OCI-LY7 (cell line): ENCODE measurements around the gene ATRAID. TPM values are rescaled to one million over a fixed set of nuclear protein-coding genes. Genes with fewer than 3 reads are reported as not detected.

ENCODE experiments used
- BruUV-seq: library from RNA; stranded (reverse); fragments of 400-500 nt; replicated peaks from 2 replicates; lab custom pipeline; 2021; lab: Mats Ljungman, UMichigan
- CTCF ChIA-PET: fragments of 300-600 bp; sonication (Branson Sonifier 250); formaldehyde crosslinking; loops from one replicate; lab custom pipeline; 2022; ENCODE audit warnings: antibody characterized with exemption; ENCODE audit not compliant: unreplicated experiment; lab: Charles Lee
- POLR2A ChIA-PET: fragments of 300-600 bp; sonication (Branson Sonifier 250); formaldehyde crosslinking; loops from one replicate; lab custom pipeline; 2022; ENCODE audit warnings: antibody characterized with exemption; lab: Charles Lee
- DNase-seq: peaks from one replicate; pipeline ENCODE4 v3.0.0-alpha.2; 2015; ENCODE audit warnings: low spot score
- H2AFZ ChIP-seq: fragments of 200-600 bp; sonication (generic), shearing (Covaris generic); 2 replicates; pipeline ENCODE4 v1.6.1; 2014; ENCODE audit warnings: mild to moderate bottlenecking, antibody characterized with exemption, low read length, moderate library complexity
- H3K27ac ChIP-seq: fragments of 200-600 bp; sonication (generic); 2 replicates; pipeline ENCODE4 v1.5.1; 2014; ENCODE audit warnings: mixed run types, low read depth, mild to moderate bottlenecking, moderate library complexity, low read length, inconsistent platforms; ENCODE audit not compliant: poor library complexity, severe bottlenecking
- H3K36me3 ChIP-seq: fragments of 200-600 bp; sonication (generic); 2 replicates; pipeline ENCODE4 v1.6.1; 2014; ENCODE audit warnings: mild to moderate bottlenecking, antibody characterized with exemption, low read length, moderate library complexity, mixed read lengths; ENCODE audit not compliant: insufficient read depth
- H3K4me1 ChIP-seq: fragments of 200-600 bp; sonication (generic); 2 replicates; pipeline ENCODE4 v1.5.1; 2014; ENCODE audit warnings: mild to moderate bottlenecking, low read length; ENCODE audit not compliant: insufficient read depth, poor library complexity, severe bottlenecking
- H3K4me2 ChIP-seq: fragments of 200-600 bp; sonication (generic); 2 replicates; pipeline ENCODE4 v1.6.1; 2014; ENCODE audit warnings: mild to moderate bottlenecking, low read length
- H3K4me3 ChIP-seq: fragments of 200-600 bp; sonication (generic); 2 replicates; pipeline ENCODE4 v1.5.1; 2014; ENCODE audit warnings: mild to moderate bottlenecking, low read depth, low read length; ENCODE audit not compliant: poor library complexity, severe bottlenecking
- H3K79me2 ChIP-seq: fragments of 200-600 bp; sonication (generic); 2 replicates; pipeline ENCODE4 v1.6.1; 2016; ENCODE audit warnings: low read depth, mild to moderate bottlenecking, low read length, moderate library complexity, mixed read lengths; ENCODE audit not compliant: insufficient read depth
- H3K9me2 ChIP-seq: fragments of 200-600 bp; sonication (generic); 2 replicates; pipeline ENCODE4 v1.6.1; 2016; ENCODE audit warnings: mild to moderate bottlenecking, low read length, mixed read lengths; ENCODE audit not compliant: insufficient read depth
- H3K9me3 ChIP-seq: fragments of 200-600 bp; sonication (generic); 2 replicates; pipeline ENCODE4 v1.6.1; 2014; ENCODE audit warnings: mild to moderate bottlenecking, mixed run types, low read length, mixed read lengths
- H4K20me1 ChIP-seq: fragments of 200-600 bp; sonication (generic); 2 replicates; pipeline ENCODE4 v1.6.1; 2014; ENCODE audit warnings: mild to moderate bottlenecking, antibody characterized with exemption, low read length, moderate library complexity, mixed read lengths; ENCODE audit not compliant: insufficient read depth
- CTCF ChIP-seq: fragments of 200-600 bp; sonication (generic); conservative IDR thresholded peaks from 2 replicates; pipeline ENCODE4 v1.5.1; 2014; ENCODE audit warnings: mild to moderate bottlenecking, antibody characterized with exemption, low read length, moderate library complexity, mixed read lengths
- EZH2phosphoT487 ChIP-seq: fragments of 200-600 bp; sonication (generic); IDR thresholded peaks from 2 replicates; pipeline ENCODE4 v1.6.1; 2018; ENCODE audit warnings: low read depth, borderline replicate concordance, mild to moderate bottlenecking, mixed run types, antibody characterized with exemption, low read length, moderate library complexity, mixed read lengths
- intact Hi-C: fragments of 100-400 bp; cut with micrococcal nuclease; formaldehyde crosslinking; loops from one replicate; pipeline ENCODE4 v1.10.0; 2022; ENCODE audit not compliant: unreplicated experiment
- total RNA-seq, 2 experiments: library from RNA; depleted of rRNA in 1 of 2; stranded (reverse); fragments of >200 nt in 1 of 2; shearing (Covaris generic) in 1 of 2; gene quantifications; 2 replicates each; pipeline ENCODE4 v1.2.3, GENCODE V29; 2014 to 2022

ATRAID gene
- total RNA-seq, 2 experiments from 2014 or later, result 92.7 to 93.3 TPM

DNA sequence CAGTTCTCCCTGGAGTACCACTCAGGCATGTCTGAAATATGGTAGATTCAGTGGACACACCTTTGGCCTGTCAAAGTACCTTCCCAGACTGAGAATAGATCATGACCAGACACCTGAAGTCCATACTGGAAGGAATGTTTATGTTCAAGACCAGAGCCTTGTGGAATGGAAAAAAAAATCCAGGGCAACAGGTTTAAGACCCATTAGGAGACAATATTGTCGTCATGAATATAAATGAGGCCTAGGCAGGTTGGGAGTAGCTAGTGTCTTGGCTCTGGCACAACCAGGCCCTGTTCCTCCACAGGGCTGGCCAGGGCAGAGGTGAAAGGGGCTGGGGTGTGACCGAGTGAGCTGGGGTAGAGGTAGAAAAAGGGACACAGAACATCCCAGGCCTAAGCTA is 13.2 kb upstream of the ATRAID start:
- H4K20me1 ChIP-seq, result no peaks in the 10 kb centered on the region
- H3K9me3 ChIP-seq, result no peaks in the 10 kb centered on the region
- CTCF ChIA-PET, result no interaction called here
- no peak for TF ChIP-seq CTCF
- no peak for TF ChIP-seq EZH2phosphoT487
- no peaks in the 10 kb centered on the region for H3K9me2 ChIP-seq
- DNase-seq, result no peak
- H2AFZ ChIP-seq, result no peak overlapping the region
- peaks cover 49% of the 10 kb centered on the region for H3K36me3 ChIP-seq
- intact Hi-C loops, result no loop called here
- BruUV-seq, result no TSS peak
- no peaks in the 10 kb centered on the region for H3K79me2 ChIP-seq
- H3K4me1 ChIP-seq, result peaks cover 47% of the 10 kb centered on the region
- POLR2A ChIA-PET, result no interaction called here
- peak overlapping the region; percentile 77 for H3K27ac ChIP-seq
- H3K4me3 ChIP-seq, result no peak overlapping the region
- no peak overlapping the region for H3K4me2 ChIP-seq

DNA sequence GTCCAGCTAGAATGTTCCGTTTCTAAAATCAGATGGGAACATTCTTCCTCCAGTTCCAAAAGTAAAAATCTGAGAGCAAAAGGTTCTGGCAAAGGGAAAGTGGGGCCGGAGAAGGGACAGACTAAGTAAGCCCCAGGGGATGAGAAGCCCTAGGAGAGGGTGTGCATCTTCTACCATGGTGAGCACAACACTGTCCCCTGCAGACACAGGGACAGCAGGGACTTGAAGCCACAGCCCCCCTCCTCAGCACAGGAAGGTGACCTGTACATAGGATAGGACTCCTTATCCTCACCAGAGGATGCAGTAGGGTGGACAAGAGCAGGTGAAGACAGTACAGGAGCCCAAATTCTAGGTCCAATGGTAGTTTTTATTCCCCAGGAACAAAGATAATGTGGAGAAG is 12.6 kb upstream of the ATRAID start:
- H3K9me2 ChIP-seq, result no peaks in the 10 kb centered on the region
- intact Hi-C loops, result no loop called here
- DNase-seq, result no peak
- no peak overlapping the region for H2AFZ ChIP-seq
- H3K9me3 ChIP-seq, result no peaks in the 10 kb centered on the region
- peaks cover 55% of the 10 kb centered on the region for H3K36me3 ChIP-seq
- no peaks in the 10 kb centered on the region for H4K20me1 ChIP-seq
- peaks cover 42% of the 10 kb centered on the region for H3K4me1 ChIP-seq
- BruUV-seq, result no TSS peak
- H3K4me2 ChIP-seq, result no peak overlapping the region
- H3K79me2 ChIP-seq, result no peaks in the 10 kb centered on the region
- no peak overlapping the region for H3K4me3 ChIP-seq
- no peak overlapping the region for H3K27ac ChIP-seq
- CTCF ChIA-PET, result no interaction called here
- TF ChIP-seq EZH2phosphoT487 (no peak), CTCF (no peak)
- POLR2A ChIA-PET, result no interaction called here

GRCh38 chr2:27201675-27202074 is 10.2 kb upstream of the ATRAID start:
- Histone ChIP-seq H3K4me2 (no peak overlapping the region), H3K9me2 (no peaks in the 10 kb centered on the region), H3K4me3 (no peak overlapping the region), H4K20me1 (no peaks in the 10 kb centered on the region), H3K9me3 (no peaks in the 10 kb centered on the region), H3K4me1 (peaks cover 23% of the 10 kb centered on the region), H3K79me2 (no peaks in the 10 kb centered on the region), H3K27ac (no peak overlapping the region), H2AFZ (no peak overlapping the region), H3K36me3 (peaks cover 80% of the 10 kb centered on the region)
- TF ChIP-seq EZH2phosphoT487, result no peak
- no peak for TF ChIP-seq CTCF
- intact Hi-C loops, result no loop called here
- DNase-seq, result no peak
- ChIA-PET CTCF (interaction anchor here (1.4 kb wide), 1 partner anchor 10 kb away, joined by 4 read pairs; no protein-coding TSS in a partner anchor), POLR2A (no interaction called here)
- BruUV-seq, result no TSS peak
